ENCODE measurements around the gene CEP290.
A peak's percentile ranks its signal among the peaks of the same experiment; 100 is the strongest.
"Not testable (repeated sequence)": the region's sequence is repeated elsewhere in the genome, so short reads cannot be mapped to it uniquely, and the experiment has no call there.

CEP290 gene

DNA sequence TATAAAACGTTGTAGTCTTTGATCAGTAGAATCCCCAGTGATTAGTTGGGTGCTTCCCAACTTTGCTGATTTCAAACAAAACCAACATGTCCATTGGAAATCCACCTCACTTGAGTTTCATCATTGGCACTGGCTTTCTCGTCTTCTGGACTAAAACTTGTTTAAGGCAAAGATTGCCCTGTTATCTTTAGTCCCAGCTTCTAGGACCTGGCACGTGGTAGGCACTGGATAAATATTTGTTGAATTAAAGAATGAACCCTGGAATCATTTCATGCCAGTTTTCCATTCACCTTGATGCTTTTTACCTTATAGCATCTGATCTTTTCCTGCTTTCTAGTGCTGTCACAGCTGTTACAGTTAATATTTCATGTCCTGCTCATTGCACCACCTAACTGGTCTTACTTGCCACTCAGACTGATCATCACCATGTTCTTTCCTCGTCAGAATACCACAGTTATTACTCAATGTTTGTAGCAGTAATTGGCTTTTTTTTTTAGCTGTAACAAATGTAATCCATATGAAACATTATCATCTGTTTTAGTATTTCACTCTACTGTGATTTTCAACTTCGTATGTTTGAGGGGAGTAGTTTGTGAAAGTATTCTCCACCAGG lies 105.4 kb downstream of the CEP290 start:
- no peak for DNase-seq (ENCODE audit: low read depth)

DNA sequence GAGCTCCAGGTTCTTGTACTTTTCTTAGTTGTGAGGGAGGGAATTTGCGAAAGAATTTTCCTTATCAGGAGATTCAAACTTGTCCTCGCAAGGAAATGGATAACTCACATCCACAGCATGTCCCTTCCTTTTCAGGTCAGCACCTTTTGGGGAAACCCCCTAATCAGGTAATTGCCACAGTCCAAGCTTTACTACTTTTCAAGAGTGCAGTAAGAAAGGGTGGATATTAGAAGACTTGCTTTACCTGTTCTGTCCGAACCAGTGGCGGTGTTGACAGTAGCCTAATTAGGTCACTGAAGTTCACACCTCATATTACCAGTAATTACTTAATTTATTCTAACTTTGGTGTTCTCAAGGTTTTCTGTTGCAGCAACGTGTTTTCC lies 106.0 kb downstream of the CEP290 start:
- DNase-seq (ENCODE audit: low read depth): no peak

DNA sequence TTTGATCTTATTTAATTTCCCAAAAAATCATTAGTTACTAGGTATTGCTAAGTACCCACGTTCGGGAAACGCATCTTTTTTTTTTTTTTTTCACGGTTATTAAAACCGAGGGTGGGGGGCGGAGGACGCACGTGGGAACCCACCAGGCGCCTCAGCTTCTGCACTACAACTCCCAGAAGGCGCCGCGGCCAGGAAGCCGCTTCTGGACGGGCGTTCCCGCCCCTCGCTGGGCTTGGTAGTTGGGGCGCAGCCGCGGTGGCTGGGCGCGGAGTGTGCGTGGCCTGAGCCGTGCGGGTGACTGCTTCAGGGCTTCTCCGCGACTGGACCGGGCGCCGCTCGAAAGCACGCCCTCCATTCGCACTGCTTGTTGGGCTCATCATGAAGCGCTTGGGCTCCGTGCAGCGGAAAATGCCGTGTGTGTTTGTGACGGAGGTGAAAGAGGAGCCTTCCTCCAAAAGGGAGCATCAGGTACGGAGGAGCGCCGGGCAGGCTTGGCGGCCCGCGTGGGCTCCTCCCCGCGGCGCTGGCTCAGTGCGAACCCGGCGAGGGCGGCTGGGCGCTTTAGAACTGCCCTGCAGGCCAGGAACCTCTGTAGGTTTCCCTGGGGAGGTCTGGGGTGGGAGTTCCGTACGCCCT lies 106.5 kb downstream of the CEP290 start:
- DNase-seq (ENCODE audit: low read depth): peak; percentile 76

GRCh38 chr12:88031161-88031560 lies 110.7 kb downstream of the CEP290 start:
- not testable (repeated sequence) for DNase-seq (ENCODE audit: low read depth)

DNA sequence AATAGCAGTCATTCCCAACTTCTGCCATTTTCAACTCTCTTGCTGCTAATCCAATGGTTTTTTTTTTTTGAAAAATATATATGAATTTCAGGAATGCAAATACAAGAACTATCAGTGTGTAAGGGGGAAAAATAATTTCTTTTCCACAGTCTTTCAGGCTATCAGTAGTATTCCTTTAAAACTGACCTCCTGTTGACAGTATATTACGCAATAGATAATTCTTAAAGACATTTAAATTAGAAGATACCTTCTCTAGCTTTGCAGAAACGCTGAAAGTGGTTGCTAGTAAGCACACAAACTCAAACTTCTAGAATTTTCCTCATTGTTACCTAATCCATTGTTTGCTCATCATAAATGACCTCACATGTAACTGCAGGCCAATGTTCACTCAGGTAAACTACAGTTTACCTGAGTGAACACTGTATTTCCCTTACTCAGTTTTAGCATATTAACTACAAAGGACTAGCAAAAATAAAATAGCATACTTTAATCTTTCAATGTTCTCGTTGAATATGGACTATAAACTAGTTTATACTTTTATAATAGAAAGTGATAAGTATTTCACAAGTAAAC lies 112.7 kb downstream of the CEP290 start, which contains the start of gene C12orf50:
Gene C12orf50, minus strand, starts transcription at position 309 of the 573 bp plus-strand sequence. CDS start 2,439 bp downstream, outside the sequence.
- DNase-seq (ENCODE audit: low read depth): no peak

DNA sequence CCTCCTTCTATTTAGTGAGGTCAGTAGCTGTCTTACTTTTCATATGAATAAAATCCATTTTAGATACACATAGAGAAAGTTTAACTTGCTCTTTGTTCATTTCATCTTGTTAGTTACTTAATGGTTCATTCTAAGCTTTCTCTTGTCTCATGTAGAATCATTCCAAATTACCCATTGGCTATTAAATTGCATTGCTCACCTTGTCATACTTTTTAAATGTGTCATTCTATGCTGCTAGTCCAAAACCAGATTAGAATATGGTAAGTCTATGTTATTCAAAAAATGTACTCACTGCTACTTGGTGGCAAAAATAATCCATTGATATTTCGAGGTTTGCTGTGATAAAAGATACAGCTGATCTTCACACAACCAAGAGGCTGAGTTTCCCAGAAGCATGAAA lies 115.7 kb downstream of the CEP290 start:
- DNase-seq (ENCODE audit: low read depth): no peak

DNA sequence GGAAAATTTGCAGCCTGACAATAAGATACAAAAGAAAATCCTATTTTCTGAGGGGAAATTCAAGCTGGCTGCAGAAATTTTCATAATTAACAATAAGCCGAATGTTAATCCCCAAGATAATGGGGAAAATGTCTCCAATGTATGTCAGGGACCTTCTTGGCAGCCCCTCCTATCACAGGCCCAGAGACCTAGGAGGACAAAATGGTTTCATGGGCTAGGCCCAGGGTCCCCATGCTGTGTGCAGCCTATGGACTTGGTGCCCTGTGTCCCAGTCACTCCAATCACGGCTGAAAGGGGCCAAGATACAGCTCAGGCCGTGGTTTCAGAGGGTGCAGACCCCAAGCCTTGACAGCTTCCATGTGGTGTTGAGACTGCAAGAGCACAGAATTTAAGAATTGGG lies 123.9 kb downstream of the CEP290 start:
- no peak for DNase-seq (ENCODE audit: low read depth)

GRCh38 chr12:88015825-88016224 lies 126.1 kb downstream of the CEP290 start:
- no peak for DNase-seq (ENCODE audit: low read depth)

DNA sequence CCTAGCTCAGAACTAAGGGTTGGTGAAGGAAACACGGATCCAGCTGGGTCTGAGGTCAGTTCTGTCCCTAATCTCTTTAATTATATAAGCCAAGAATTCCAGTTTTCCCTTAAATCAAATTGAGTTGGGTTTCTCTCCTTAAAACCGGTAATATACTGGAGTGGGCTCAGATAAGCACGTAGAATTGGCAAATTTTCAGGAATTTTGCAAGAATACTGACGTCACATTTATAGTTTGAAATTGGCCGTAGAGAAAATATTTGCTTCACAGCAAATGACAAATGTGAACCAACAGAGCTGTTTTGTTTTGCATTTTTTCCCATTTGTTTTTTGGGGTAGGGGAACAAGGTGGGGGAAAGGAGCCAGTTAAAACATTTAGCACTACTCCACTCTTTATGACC lies 130.1 kb downstream of the CEP290 start:
- no peak for DNase-seq (ENCODE audit: low read depth)

DNA sequence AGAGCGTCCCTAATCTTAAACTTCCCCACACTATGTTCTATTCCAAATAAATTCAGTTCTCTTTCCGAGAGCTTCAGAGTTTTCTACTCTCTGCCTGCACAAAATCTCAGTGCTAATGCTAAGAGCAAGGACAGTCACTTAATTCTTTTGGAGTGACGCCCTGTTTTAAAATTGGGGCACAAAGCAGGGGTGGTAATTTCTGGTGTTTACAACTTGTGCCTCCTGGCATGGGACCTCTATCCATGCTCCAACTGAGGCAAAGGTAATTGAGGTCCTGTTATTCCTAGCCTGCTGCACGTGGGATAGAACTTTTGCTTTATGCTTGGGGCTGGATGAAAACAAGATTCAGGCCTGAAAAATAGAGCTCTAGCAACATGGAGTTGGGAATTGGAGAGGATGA lies 135.5 kb downstream of the CEP290 start:
- DNase-seq (ENCODE audit: low read depth): no peak

DNA sequence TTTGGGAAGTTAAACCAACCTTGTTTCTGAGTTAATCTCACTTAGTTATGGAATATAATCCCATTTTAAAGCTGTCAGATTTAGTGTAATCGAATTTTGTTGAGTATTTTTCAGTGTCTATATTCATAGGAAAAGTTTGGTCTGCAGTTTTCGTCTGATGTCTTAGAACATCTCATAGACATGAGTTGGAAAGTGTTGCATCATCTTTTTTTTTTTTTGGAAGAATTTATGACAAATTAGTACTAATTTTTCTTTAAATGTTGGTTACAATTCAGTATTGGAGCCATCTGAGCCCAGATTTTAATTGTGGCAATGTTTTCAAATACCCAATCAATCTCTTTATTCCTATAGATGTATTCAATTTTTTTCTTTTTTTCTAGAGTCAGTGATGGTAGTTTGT lies 140.6 kb downstream of the CEP290 start:
- DNase-seq (ENCODE audit: low read depth): no peak
